ENCODE data around the gene IMPDH1.

DNA sequence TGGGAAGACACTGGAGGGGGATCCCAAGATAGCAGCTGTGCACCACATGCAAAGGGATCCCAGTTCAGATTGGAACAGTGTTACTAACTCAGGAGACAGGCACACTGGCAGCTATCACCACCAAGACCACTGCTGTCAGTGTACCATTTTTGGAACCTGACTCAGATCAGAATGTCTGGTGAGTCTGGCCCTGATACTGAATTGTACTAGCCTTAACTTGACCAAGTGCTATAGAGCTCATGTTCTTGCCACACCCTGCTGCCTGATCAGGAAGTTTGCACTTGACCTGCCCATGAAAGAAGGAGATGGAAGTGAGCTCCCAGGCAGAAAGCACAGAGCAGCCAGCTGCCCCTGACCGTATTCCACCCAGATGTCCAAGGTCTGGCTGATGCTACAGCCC is 43.5 kb downstream of the IMPDH1 start:
- no peak for TF ChIP-seq POLR2A (IDR thresholded peaks at IDR 0.05)
- TF ChIP-seq, protein P1, sequence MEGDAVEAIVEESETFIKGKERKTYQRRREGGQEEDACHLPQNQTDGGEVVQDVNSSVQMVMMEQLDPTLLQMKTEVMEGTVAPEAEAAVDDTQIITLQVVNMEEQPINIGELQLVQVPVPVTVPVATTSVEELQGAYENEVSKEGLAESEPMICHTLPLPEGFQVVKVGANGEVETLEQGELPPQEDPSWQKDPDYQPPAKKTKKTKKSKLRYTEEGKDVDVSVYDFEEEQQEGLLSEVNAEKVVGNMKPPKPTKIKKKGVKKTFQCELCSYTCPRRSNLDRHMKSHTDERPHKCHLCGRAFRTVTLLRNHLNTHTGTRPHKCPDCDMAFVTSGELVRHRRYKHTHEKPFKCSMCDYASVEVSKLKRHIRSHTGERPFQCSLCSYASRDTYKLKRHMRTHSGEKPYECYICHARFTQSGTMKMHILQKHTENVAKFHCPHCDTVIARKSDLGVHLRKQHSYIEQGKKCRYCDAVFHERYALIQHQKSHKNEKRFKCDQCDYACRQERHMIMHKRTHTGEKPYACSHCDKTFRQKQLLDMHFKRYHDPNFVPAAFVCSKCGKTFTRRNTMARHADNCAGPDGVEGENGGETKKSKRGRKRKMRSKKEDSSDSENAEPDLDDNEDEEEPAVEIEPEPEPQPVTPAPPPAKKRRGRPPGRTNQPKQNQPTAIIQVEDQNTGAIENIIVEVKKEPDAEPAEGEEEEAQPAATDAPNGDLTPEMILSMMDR (IDR thresholded peaks at IDR 0.05) = no peak
